Peyer's patch (tissue), 4 donors: ENCODE data around the gene SLC25A21. TPM values are rescaled to one million over a fixed set of nuclear protein-coding genes. Genes with fewer than 3 reads are reported as not detected.
A peak's percentile ranks its signal among the peaks of the same experiment; 100 is the strongest.
"Not testable (repeated sequence)": the region's sequence is repeated elsewhere in the genome, so short reads cannot be mapped to it uniquely, and the experiment has no call there.

Experiments used
- DNase-seq, 3 donors: peaks; one replicate each; pipeline ENCODE4 v3.0.0-alpha.2; 2017 to 2019
- H3K27ac ChIP-seq, 4 donors: fragments of 200-600 bp; sonication (generic); one replicate each; pipeline ENCODE4 v1.5.1; 2016 to 2019
- H3K27me3 ChIP-seq, 2 donors: fragments of 200-600 bp; sonication (generic); one replicate each; pipeline ENCODE4 v1.5.1; 2019
- H3K36me3 ChIP-seq, 3 donors: fragments of 200-600 bp; sonication (generic); one replicate each; pipeline ENCODE4 v1.5.1; 2016 to 2019
- H3K4me1 ChIP-seq, 4 donors: fragments of 200-600 bp; sonication (generic); one replicate each; pipeline ENCODE4 v1.5.1; 2016 to 2019
- H3K4me3 ChIP-seq, 4 donors: fragments of 200-600 bp; sonication (generic); 1 replicate in 3 of 4; 2 replicates in 1 of 4; pipeline ENCODE4 v1.5.1; 2016 to 2019; ENCODE audit warnings: mild to moderate bottlenecking in 1 of 4
- H3K9me3 ChIP-seq, 4 donors: fragments of 200-600 bp; sonication (generic); one replicate each; pipeline ENCODE4 v1.5.1; 2016 to 2019; ENCODE audit warnings: mild to moderate bottlenecking in 1 of 4
- CTCF ChIP-seq, 6 experiments: fragments of 450-650 bp in 4 of 6; fragments of 200-600 bp in 2 of 6; sonication (generic) in 1 of 6; IDR thresholded peaks; one replicate each; pipeline ENCODE4 v1.5.1; 2017 to 2019; ENCODE audit warnings: antibody characterized with exemption in 6 of 6, mild to moderate bottlenecking in 3 of 6, moderate library complexity in 1 of 6
- POLR2A ChIP-seq, 2 donors: fragments of 450-650 bp; IDR thresholded peaks; one replicate each; pipeline ENCODE4 v1.5.1; 2017; ENCODE audit warnings: antibody characterized with exemption in 2 of 2, mild to moderate bottlenecking in 2 of 2, moderate library complexity in 2 of 2
- total RNA-seq, 4 donors: library from RNA; depleted of rRNA; stranded (reverse); fragments of >200 nt; gene quantifications; one replicate each; pipeline ENCODE4 v1.1.0, GENCODE V29; 2016

The SLC25A21 gene
- total RNA-seq, 4 donors from 2014 or later = 0.70 to 1.6 TPM; not detected in 2

GRCh38 chr14:37197421-37198272 lies 25.2 kb upstream of the SLC25A21 start, which contains the start of gene MIPOL1:
TSS of gene MIPOL1 (plus strand) at chr14:37197937. CDS start at chr14:37247889, 49,952 bp downstream.
- Histone ChIP-seq H3K27ac (peak within 1 kb of the TSS; percentile 6 to 88 (median 61)), H3K36me3 (no peaks in the 10 kb centered on the region), H3K4me1 (no peaks in the 10 kb centered on the region), H3K27me3 (no peaks in the 10 kb centered on the region), H3K4me3 (peak within 1 kb of the TSS; percentile 7 to 79 (median 48)), H3K9me3 (no peaks in the 10 kb centered on the region)
- DNase-seq = peak in 2 of 3 donors; percentile 85 to 88
- TF ChIP-seq POLR2A (IDR thresholded peaks at IDR 0.05) (no peak), CTCF (IDR thresholded peaks at IDR 0.05) (peak in 2 of 6 experiments; percentile 16 to 25)

- Histone ChIP-seq H3K4me1 (no peaks in the 10 kb centered on the region), H3K27ac (peak overlapping the region in 3 of 4 donors; percentile 37 to 88 (median 85)), H3K9me3 (no peaks in the 10 kb centered on the region), H3K27me3 (no peaks in the 10 kb centered on the region), H3K36me3 (no peaks in the 10 kb centered on the region), H3K4me3 (peak overlapping the region in 3 of 4 donors; percentile 19 to 79 (median 78))
- DNase-seq = no peak
- no peak for TF ChIP-seq CTCF (IDR thresholded peaks at IDR 0.05)
- TF ChIP-seq POLR2A (IDR thresholded peaks at IDR 0.05) = no peak
Measured at GRCh38 chr14:37196604-37197420, 24.4 kb upstream of the SLC25A21 start.

GRCh38 chr14:37195327-37195726 lies 22.9 kb upstream of the SLC25A21 start:
- no peak for DNase-seq
- Histone ChIP-seq H3K4me3 (no peak overlapping the region), H3K27ac (no peak overlapping the region), H3K4me1 (no peaks in the 10 kb centered on the region), H3K36me3 (no peaks in the 10 kb centered on the region), H3K9me3 (no peaks in the 10 kb centered on the region), H3K27me3 (no peaks in the 10 kb centered on the region)
- no peak for TF ChIP-seq POLR2A (IDR thresholded peaks at IDR 0.05)
- no peak for TF ChIP-seq CTCF (IDR thresholded peaks at IDR 0.05)

GRCh38 chr14:37194698-37195097 lies 22.3 kb upstream of the SLC25A21 start:
- DNase-seq = no peak

GRCh38 chr14:37189733-37190132 lies 17.3 kb upstream of the SLC25A21 start:
- not testable (repeated sequence) for DNase-seq, H3K27ac ChIP-seq, H3K4me1 ChIP-seq, H3K36me3 ChIP-seq, H3K9me3 ChIP-seq, H3K27me3 ChIP-seq, H3K4me3 ChIP-seq

More at GRCh38 chr14:37194698-37195097, 22.3 kb upstream of the SLC25A21 start:
- TF ChIP-seq POLR2A (IDR thresholded peaks at IDR 0.05) = no peak
- Histone ChIP-seq H3K4me3 (no peak overlapping the region), H3K27me3 (no peaks in the 10 kb centered on the region), H3K27ac (no peak overlapping the region), H3K36me3 (no peaks in the 10 kb centered on the region), H3K9me3 (no peaks in the 10 kb centered on the region), H3K4me1 (no peaks in the 10 kb centered on the region)

GRCh38 chr14:37187840-37188577 lies 15.6 kb upstream of the SLC25A21 start:
- not testable (repeated sequence) for H3K9me3 ChIP-seq, DNase-seq, H3K27me3 ChIP-seq, H3K4me1 ChIP-seq, H3K27ac ChIP-seq, H3K36me3 ChIP-seq, H3K4me3 ChIP-seq
